VCaP (cell line): ENCODE results near the gene MYO16.

Experiments used
- H3K27ac ChIP-seq: fragments of 450-650 bp; 2 replicates; pipeline ENCODE4 v1.5.1; 2017
- CTCF ChIP-seq: fragments of 450-650 bp; conservative IDR thresholded peaks from 2 replicates; pipeline ENCODE4 v1.5.1; 2017; ENCODE audit warnings: mild to moderate bottlenecking, moderate library complexity

MYO16 gene

GRCh38 chr13:108734676-108735075, 105.3 kb downstream of the MYO16 start:
- TF ChIP-seq CTCF: no peak
- H3K27ac ChIP-seq: no peak overlapping the region

- H3K27ac ChIP-seq: no peak overlapping the region
- no peak for TF ChIP-seq CTCF
Measured at GRCh38 chr13:108741930-108742329, 112.5 kb downstream of the MYO16 start.

GRCh38 chr13:108742701-108743451, 113.5 kb downstream of the MYO16 start:
- H3K27ac ChIP-seq: no peak overlapping the region

GRCh38 chr13:108743522-108743921, 114.1 kb downstream of the MYO16 start:
- H3K27ac ChIP-seq: no peak overlapping the region

More at GRCh38 chr13:108742701-108743451, 113.5 kb downstream of the MYO16 start:
- TF ChIP-seq CTCF: no peak

DNA sequence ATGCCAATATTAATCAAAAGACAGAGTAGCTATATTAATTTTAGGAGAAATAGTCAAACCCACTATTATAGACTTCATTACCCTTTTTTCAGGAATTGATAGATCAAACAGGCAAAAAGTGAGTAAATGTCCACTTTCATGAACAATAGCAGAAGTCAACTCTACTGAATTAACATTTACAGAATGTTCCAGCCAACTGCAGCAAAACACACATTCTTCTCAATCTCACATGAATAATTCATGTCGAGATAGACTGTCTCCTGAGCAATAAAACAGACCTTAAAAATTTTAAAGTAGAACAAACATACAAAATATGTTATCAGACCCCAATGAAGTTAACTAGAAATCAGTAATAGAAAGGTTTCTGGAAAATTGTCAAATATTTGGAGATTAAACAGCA, 118.4 kb downstream of the MYO16 start:
- H3K27ac ChIP-seq: no peak overlapping the region
- no peak for TF ChIP-seq CTCF

More at GRCh38 chr13:108743522-108743921, 114.1 kb downstream of the MYO16 start:
- no peak for TF ChIP-seq CTCF

GRCh38 chr13:108752276-108752675, 122.9 kb downstream of the MYO16 start:
- no peak overlapping the region for H3K27ac ChIP-seq
- no peak for TF ChIP-seq CTCF

- no peak for TF ChIP-seq CTCF
- H3K27ac ChIP-seq: no peak overlapping the region
Measured at GRCh38 chr13:108755083-108755482, 125.7 kb downstream of the MYO16 start.
